ENCODE measurements around the gene KIFBP.
A peak's percentile ranks its signal among the peaks of the same experiment; 100 is the strongest.

Gene KIFBP

DNA sequence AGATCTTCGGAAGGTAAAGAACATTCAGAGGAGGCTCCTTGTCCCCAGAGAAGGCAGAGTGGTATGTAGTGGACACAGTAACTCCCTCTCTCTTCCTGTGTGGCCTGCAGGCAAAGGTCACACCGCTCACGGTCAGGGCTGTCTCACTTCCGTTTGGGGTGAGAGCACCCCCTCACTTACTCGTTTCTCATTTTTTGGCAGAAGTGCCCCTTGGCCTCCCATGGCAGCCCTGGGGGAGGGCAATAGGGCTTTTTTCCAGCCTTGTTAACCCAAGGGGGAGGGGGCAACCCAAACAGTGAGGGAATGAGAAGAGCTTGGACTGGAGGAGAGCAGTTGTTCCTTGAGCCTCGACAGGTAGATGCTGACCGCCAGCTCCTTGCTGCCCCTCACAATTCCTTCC is 67.5 kb downstream of the KIFBP start:
- Histone ChIP-seq H3K9ac (ENCODE audit: low read length) (no peak overlapping the region), H3K27ac (ENCODE audit: low read depth, low read length) (peak overlapping the region; percentile 10), H3K27me3 (ENCODE audit: control insufficient read depth in 1 of 2, insufficient read depth in 2 of 2, low read length in 2 of 2) (no peaks in the 10 kb centered on the region), H3K4me1 (ENCODE audit: insufficient read depth, low read length) (no peaks in the 10 kb centered on the region), H3K9me3 (ENCODE audit: low read length) (no peaks in the 10 kb centered on the region), H3K36me3 (ENCODE audit: insufficient read depth, low read length) (no peaks in the 10 kb centered on the region), H3K4me3 (ENCODE audit: low read depth in 1 of 2, low read length in 2 of 2) (no peak overlapping the region)

DNA sequence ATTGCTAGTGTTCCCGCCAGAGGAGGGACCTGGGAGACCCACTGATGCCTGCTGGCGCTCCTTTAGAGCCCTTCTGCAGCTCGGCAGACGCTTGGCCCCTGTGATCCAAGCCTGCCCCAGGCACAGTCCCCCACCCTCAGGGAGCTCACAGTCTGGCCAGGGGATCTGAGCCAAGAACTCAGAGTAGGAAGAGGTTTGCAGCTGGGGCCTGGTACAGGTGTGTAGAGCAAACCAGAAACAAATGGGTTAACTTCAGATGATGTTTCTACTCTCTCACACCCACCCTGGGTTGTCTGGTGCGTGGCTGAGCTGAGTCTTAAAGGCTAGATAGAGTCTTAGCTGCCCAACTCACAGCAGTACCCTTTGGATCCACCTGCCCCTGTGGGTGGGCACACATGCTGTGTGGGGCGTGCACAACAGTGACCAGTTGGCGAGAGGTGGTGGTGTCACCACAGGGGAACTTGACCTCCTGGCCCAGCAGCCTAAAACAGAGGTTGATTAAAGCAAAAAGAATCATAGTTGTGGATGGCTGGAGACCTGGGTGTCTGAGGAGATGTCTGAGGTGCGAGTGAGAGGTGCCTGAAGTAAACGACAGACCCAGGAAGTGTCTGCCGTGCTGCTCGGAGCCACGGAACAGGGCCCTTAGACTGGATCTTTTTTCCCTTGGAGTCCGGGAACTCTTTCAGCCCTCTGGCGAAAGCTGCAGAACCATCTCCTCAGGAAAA is 68.1 kb downstream of the KIFBP start:
- peak overlapping the region; percentile 10 for H3K27ac ChIP-seq (ENCODE audit: low read depth, low read length)
- no peaks in the 10 kb centered on the region for H3K27me3 ChIP-seq (ENCODE audit: control insufficient read depth in 1 of 2, insufficient read depth in 2 of 2, low read length in 2 of 2)
- H3K4me1 ChIP-seq (ENCODE audit: insufficient read depth, low read length) = peaks cover 1% of the 10 kb centered on the region
- H3K9me3 ChIP-seq (ENCODE audit: low read length) = no peaks in the 10 kb centered on the region
- no peak overlapping the region for H3K4me3 ChIP-seq (ENCODE audit: low read depth in 1 of 2, low read length in 2 of 2)
- H3K9ac ChIP-seq (ENCODE audit: low read length) = no peak overlapping the region
- H3K36me3 ChIP-seq (ENCODE audit: insufficient read depth, low read length) = no peaks in the 10 kb centered on the region

DNA sequence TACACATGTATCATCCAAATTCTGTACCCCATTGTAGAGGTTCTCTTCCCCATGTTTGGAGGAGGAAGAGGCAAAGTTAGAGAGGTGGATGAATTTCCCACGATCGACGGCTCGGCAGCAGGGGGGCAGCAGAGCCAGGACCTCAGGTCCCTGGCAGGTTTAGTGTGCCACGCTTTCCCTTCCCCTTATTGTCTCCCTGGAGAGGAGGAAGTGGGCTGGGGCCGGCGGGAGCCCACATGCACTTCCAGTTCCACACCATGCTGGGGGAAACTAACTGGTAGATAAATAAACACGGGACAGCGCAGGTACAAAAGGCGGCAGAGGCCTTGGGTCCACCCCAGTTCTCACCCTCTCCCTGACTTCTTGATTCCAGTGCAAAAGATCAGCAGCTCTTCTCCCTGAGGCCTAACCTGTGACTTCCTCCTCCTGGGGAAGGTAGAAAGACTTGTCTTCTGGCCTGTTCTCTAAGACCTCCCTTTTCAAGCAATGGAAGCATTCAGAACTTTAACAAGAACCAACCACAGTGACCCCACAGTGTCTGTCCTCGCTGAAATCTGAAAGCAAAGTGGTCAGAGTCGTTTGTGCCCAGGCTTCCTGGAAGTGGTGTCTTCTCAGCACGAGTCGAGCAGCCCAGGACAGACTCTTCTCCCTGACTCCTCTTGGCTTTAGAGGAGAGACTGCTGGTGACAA is 68.8 kb downstream of the KIFBP start:
- Histone ChIP-seq H3K27me3 (ENCODE audit: control insufficient read depth in 1 of 2, insufficient read depth in 2 of 2, low read length in 2 of 2) (no peaks in the 10 kb centered on the region), H3K27ac (ENCODE audit: low read depth, low read length) (no peak overlapping the region), H3K4me1 (ENCODE audit: insufficient read depth, low read length) (peaks cover 8% of the 10 kb centered on the region), H3K9ac (ENCODE audit: low read length) (no peak overlapping the region), H3K9me3 (ENCODE audit: low read length) (no peaks in the 10 kb centered on the region), H3K4me3 (ENCODE audit: low read depth in 1 of 2, low read length in 2 of 2) (no peak overlapping the region), H3K36me3 (ENCODE audit: insufficient read depth, low read length) (no peaks in the 10 kb centered on the region)

DNA sequence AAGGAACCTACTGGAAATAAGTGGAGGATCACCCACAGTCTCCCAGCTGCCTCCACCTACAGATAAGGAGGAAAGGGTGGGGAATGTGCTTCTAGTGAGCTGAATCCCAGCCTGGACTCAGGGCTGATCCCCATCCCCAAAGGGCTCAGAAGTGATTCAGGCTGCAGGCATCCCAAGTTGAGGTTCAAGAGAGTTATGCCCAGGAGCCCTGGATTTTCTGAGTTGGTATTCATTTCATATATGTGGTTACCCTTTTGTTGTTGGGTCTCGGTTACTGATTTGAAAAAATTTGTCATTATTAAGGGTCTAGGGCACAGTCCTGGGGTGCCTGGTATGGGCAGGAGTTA is 69.3 kb downstream of the KIFBP start:
- H3K9me3 ChIP-seq (ENCODE audit: low read length) = no peaks in the 10 kb centered on the region
- peaks cover 8% of the 10 kb centered on the region for H3K4me1 ChIP-seq (ENCODE audit: insufficient read depth, low read length)
- H3K36me3 ChIP-seq (ENCODE audit: insufficient read depth, low read length) = no peaks in the 10 kb centered on the region
- H3K4me3 ChIP-seq (ENCODE audit: low read depth in 1 of 2, low read length in 2 of 2) = no peak overlapping the region
- no peak overlapping the region for H3K9ac ChIP-seq (ENCODE audit: low read length)
- no peak overlapping the region for H3K27ac ChIP-seq (ENCODE audit: low read depth, low read length)
- H3K27me3 ChIP-seq (ENCODE audit: control insufficient read depth in 1 of 2, insufficient read depth in 2 of 2, low read length in 2 of 2) = no peaks in the 10 kb centered on the region

DNA sequence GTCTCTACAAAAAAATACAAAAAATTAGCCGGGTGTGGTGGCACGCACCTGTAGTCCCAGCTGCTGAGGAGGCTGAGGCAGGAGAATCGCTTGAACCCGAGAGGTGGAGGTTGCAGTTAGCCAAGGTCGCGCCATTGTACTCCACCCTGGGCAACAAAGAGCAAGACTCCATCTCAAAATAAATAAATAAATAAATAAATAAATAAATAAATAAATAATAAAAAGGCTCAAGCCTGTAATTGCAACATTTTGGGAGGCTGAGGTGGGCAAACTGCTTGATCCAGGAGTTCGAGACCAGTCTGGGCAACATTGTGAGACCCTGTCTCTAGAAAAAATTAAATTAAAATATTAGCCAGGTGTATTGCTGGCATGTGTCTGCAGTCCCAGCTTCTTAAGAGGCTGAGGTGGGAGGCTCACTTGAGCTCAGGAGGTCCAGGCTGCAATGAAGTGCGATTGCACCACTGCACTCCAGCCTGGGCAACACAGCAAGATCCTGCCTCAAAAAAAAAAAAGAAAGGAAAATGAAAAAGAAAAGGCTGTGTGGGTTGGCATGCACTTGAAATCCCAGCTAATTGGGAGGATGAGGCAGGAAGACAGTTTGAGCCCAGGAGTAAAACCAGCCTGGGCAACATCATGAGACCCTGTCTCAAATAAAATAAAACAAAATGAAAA is 71.7 kb downstream of the KIFBP start:
- H3K27ac ChIP-seq (ENCODE audit: low read depth, low read length) = no peak overlapping the region

DNA sequence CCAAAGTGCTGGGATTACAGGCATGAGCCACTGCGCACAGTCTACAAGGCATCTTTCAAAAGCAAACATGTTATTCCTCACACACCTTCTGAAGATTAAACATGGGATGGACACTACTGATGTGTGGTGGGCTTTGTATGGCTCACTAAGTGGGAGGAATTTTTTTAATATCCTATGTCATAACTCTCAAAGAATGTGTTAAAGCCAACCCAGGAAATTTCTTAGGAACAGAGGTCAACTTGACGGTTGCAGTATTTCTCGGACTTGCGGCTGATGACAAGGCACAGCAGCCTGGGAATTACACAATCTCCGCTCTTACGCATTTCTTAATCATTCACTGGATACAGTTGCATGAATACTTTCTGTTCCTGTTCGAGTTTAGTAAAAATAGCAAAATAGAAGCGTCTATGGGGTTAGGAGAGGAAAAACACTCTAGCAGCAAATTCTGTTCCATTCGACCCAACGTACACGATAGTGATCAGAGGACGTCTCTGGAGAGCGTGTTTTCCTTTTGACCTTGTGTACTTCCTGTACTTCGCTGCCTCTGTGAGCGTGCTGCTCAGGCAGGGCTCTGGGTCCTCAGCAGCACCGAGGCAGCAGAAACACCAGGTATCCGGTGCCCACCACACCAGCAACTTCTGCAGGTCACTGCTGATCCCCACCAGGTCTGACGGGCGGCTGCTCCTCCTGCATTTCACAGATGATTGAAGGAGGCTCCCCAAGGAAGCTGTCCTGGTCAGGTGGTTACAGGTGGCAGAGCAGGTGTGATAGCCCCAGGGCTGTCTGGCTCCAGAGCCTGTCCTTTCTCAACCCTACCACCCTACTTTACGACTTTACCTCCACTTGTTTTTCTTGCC is 72.9 kb downstream of the KIFBP start:
- H3K9me3 ChIP-seq (ENCODE audit: low read length) = no peaks in the 10 kb centered on the region
- no peak overlapping the region for H3K9ac ChIP-seq (ENCODE audit: low read length)
- no peaks in the 10 kb centered on the region for H3K36me3 ChIP-seq (ENCODE audit: insufficient read depth, low read length)
- H3K4me1 ChIP-seq (ENCODE audit: insufficient read depth, low read length) = peaks cover 8% of the 10 kb centered on the region
- peak overlapping the region in 1 of 2 donors; percentile 26 for H3K4me3 ChIP-seq (ENCODE audit: low read depth in 1 of 2, low read length in 2 of 2)
- H3K27me3 ChIP-seq (ENCODE audit: control insufficient read depth in 1 of 2, insufficient read depth in 2 of 2, low read length in 2 of 2) = no peaks in the 10 kb centered on the region
- H3K27ac ChIP-seq (ENCODE audit: low read depth, low read length) = peak overlapping the region; percentile 13

More for the DNA sequence above, 71.7 kb downstream of the KIFBP start:
- no peaks in the 10 kb centered on the region for H3K27me3 ChIP-seq (ENCODE audit: control insufficient read depth in 1 of 2, insufficient read depth in 2 of 2, low read length in 2 of 2)
- no peak overlapping the region for H3K9ac ChIP-seq (ENCODE audit: low read length)
- H3K4me1 ChIP-seq (ENCODE audit: insufficient read depth, low read length) = peaks cover 8% of the 10 kb centered on the region
- no peak overlapping the region for H3K4me3 ChIP-seq (ENCODE audit: low read depth in 1 of 2, low read length in 2 of 2)
- H3K36me3 ChIP-seq (ENCODE audit: insufficient read depth, low read length) = no peaks in the 10 kb centered on the region
- no peaks in the 10 kb centered on the region for H3K9me3 ChIP-seq (ENCODE audit: low read length)

DNA sequence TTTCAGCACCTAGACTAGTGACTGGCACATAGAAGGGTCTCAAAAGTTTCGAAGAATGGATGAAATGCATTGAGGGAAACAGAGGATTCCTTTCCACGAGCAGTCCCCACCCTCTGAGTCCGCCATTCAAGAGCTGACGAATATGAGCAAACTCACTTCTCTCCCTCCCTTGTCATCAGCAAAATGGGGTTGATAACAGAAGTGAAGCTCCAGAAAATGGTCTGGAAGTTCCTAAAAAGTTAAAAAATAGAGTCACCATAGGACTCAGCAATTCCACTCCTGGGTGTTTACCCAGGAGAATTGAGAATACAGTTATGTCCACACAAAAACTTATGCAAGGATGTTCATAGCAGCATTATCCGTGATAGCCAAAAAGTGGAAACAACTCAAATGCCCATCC is 74.3 kb downstream of the KIFBP start:
- no peaks in the 10 kb centered on the region for H3K36me3 ChIP-seq (ENCODE audit: insufficient read depth, low read length)
- H3K4me3 ChIP-seq (ENCODE audit: low read depth in 1 of 2, low read length in 2 of 2) = no peak overlapping the region

DNA sequence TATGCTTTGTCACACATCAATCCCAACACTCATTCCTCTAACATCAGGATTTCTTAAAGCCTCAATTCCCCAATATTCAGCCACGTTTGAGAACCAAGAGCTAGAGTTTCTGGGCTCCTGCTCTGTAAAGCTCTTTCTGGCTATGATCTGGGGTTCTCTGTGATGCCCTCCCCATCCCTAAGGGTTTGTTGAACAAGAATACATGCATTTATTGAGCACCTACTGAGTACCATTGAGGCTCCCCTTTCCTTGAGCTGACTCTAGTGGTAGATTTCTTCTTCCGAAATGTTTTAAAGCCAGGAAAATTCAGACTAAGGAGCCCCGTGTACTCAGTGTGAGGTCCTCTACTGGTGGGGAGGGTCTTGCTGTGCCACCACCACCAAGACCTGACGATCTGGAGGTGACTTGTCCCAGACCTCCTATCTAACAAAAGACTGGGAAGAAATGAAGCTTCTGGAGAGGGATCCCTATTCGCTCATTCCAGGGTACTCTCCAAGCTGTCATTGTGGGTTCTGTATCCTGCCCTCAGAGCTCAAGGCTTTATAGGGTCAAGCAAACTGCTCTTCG is 76.2 kb downstream of the KIFBP start:
- H3K9ac ChIP-seq (ENCODE audit: low read length) = no peak overlapping the region
- H3K4me1 ChIP-seq (ENCODE audit: insufficient read depth, low read length) = peaks cover 8% of the 10 kb centered on the region
- H3K27ac ChIP-seq (ENCODE audit: low read depth, low read length) = no peak overlapping the region
- H3K36me3 ChIP-seq (ENCODE audit: insufficient read depth, low read length) = no peaks in the 10 kb centered on the region
- H3K9me3 ChIP-seq (ENCODE audit: low read length) = no peaks in the 10 kb centered on the region
- no peak overlapping the region for H3K4me3 ChIP-seq (ENCODE audit: low read depth in 1 of 2, low read length in 2 of 2)
- no peaks in the 10 kb centered on the region for H3K27me3 ChIP-seq (ENCODE audit: control insufficient read depth in 1 of 2, insufficient read depth in 2 of 2, low read length in 2 of 2)

More for the DNA sequence above, 74.3 kb downstream of the KIFBP start:
- Histone ChIP-seq H3K9ac (ENCODE audit: low read length) (no peak overlapping the region), H3K4me1 (ENCODE audit: insufficient read depth, low read length) (peaks cover 8% of the 10 kb centered on the region), H3K27ac (ENCODE audit: low read depth, low read length) (no peak overlapping the region), H3K27me3 (ENCODE audit: control insufficient read depth in 1 of 2, insufficient read depth in 2 of 2, low read length in 2 of 2) (no peaks in the 10 kb centered on the region), H3K9me3 (ENCODE audit: low read length) (no peaks in the 10 kb centered on the region)

DNA sequence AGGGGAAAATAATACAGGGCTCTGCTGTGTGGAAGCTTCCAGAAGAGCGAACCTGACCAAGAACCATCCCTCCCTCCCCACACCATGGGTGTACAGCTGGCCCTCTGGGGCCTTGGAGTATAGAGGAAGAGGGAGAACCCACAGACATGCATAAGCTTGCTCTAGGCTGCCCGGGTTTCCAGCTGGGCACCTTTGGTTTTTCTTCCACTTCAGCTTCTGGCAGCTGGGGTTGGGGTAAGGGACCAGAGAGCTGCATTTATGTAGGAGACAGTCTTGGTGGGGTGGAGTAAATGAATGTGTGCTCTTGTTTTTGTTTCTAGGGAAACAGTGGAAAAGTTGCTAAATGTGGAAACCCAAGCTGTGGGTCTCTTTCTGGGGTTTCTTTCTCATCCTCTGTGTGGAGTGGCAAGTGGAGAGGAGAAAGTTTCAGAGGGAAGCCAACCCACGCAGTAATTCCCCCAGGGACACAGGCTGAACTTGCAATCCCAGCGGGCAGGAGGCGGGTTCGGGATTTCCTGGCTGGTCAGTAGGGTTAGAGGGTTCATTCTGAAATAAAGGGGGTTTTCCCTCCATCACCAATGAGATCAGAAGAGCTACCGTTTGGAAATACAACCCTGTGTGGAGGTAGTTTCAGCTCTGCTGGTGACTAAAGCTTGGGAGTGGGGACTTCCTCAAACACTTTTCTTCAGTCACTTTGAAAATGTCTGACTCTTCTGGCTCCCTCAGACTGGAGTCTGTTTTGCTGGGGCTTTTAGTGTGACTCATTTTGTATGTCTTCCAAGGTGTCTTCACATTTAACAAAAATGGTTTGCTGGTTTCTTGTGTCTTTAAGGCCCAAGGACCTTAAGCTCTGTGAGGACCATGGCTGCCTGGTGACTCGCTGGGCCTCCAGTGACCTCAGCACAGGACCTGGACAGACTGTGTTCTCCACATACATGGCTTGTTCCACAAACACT is 77.1 kb downstream of the KIFBP start:
- no peak overlapping the region for H3K27ac ChIP-seq (ENCODE audit: low read depth, low read length)
- no peaks in the 10 kb centered on the region for H3K9me3 ChIP-seq (ENCODE audit: low read length)
- peaks cover 8% of the 10 kb centered on the region for H3K4me1 ChIP-seq (ENCODE audit: insufficient read depth, low read length)
- no peaks in the 10 kb centered on the region for H3K27me3 ChIP-seq (ENCODE audit: control insufficient read depth in 1 of 2, insufficient read depth in 2 of 2, low read length in 2 of 2)
- no peaks in the 10 kb centered on the region for H3K36me3 ChIP-seq (ENCODE audit: insufficient read depth, low read length)
- H3K9ac ChIP-seq (ENCODE audit: low read length) = no peak overlapping the region
- H3K4me3 ChIP-seq (ENCODE audit: low read depth in 1 of 2, low read length in 2 of 2) = no peak overlapping the region
